GM23338 (cell line): ENCODE data around the gene TARS1.

ENCODE experiments used
- ETS1 ChIP-seq: IDR thresholded peaks from 2 replicates; pipeline ENCODE4 v1.6.1; 2016; ENCODE audit warnings: antibody characterized with exemption
- EZH2 ChIP-seq: fragments of 200-600 bp; sonication (generic); IDR thresholded peaks from one replicate; pipeline ENCODE4 v1.8.0; 2017; ENCODE audit warnings: antibody characterized with exemption, mild to moderate bottlenecking, low read depth; ENCODE audit not compliant: unreplicated experiment
- EZH2phosphoT487 ChIP-seq: fragments of 200-600 bp; sonication (generic); IDR thresholded peaks from one replicate; pipeline ENCODE4 v1.8.1; 2018; ENCODE audit warnings: antibody characterized with exemption; ENCODE audit not compliant: unreplicated experiment
- POLR2AphosphoS5 ChIP-seq: IDR thresholded peaks from 2 replicates; pipeline ENCODE4 v1.6.1; 2016; ENCODE audit warnings: antibody characterized with exemption, low read depth
- REST ChIP-seq: IDR thresholded peaks from one replicate; pipeline ENCODE4 v1.6.1; 2018; ENCODE audit warnings: antibody characterized with exemption; ENCODE audit not compliant: unreplicated experiment
- STAT1 ChIP-seq: IDR thresholded peaks from one replicate; pipeline ENCODE4 v1.6.1; 2016; ENCODE audit warnings: antibody characterized with exemption; ENCODE audit not compliant: unreplicated experiment
- TF ChIP-seq, protein P1 (sequence below), 2 experiments: fragments of 200-600 bp in 1 of 2; sonication (generic) in 1 of 2; conservative IDR thresholded peaks; 2 replicates each; pipeline versions ENCODE4 v1.5.1 to v1.6.1; 2016 to 2017; ENCODE audit warnings: antibody characterized with exemption in 2 of 2, low read depth in 2 of 2, mild to moderate bottlenecking in 2 of 2, moderate library complexity in 1 of 2

- TF ChIP-seq, protein P1, sequence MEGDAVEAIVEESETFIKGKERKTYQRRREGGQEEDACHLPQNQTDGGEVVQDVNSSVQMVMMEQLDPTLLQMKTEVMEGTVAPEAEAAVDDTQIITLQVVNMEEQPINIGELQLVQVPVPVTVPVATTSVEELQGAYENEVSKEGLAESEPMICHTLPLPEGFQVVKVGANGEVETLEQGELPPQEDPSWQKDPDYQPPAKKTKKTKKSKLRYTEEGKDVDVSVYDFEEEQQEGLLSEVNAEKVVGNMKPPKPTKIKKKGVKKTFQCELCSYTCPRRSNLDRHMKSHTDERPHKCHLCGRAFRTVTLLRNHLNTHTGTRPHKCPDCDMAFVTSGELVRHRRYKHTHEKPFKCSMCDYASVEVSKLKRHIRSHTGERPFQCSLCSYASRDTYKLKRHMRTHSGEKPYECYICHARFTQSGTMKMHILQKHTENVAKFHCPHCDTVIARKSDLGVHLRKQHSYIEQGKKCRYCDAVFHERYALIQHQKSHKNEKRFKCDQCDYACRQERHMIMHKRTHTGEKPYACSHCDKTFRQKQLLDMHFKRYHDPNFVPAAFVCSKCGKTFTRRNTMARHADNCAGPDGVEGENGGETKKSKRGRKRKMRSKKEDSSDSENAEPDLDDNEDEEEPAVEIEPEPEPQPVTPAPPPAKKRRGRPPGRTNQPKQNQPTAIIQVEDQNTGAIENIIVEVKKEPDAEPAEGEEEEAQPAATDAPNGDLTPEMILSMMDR (conservative IDR thresholded peaks at IDR 0.05; ENCODE audit: low read depth in 2 of 2), result no peak
- TF ChIP-seq POLR2AphosphoS5 (no peak), EZH2 (no peak), EZH2phosphoT487 (no peak), STAT1 (no peak), ETS1 (no peak), REST (no peak)
Observed at GRCh38 chr5:33430983-33431382, 9.8 kb upstream of the TARS1 start.
